GM18511 (cell line): ENCODE data around the gene GRIN2D.

Experiments used
- ATAC-seq: cut with Tn5 transposase; IDR thresholded peaks from one replicate; pipeline ENCODE4 v1.9.1; 2021; ENCODE audit warnings: mild to moderate bottlenecking, moderate library complexity; ENCODE audit not compliant: unreplicated experiment

Gene GRIN2D

DNA sequence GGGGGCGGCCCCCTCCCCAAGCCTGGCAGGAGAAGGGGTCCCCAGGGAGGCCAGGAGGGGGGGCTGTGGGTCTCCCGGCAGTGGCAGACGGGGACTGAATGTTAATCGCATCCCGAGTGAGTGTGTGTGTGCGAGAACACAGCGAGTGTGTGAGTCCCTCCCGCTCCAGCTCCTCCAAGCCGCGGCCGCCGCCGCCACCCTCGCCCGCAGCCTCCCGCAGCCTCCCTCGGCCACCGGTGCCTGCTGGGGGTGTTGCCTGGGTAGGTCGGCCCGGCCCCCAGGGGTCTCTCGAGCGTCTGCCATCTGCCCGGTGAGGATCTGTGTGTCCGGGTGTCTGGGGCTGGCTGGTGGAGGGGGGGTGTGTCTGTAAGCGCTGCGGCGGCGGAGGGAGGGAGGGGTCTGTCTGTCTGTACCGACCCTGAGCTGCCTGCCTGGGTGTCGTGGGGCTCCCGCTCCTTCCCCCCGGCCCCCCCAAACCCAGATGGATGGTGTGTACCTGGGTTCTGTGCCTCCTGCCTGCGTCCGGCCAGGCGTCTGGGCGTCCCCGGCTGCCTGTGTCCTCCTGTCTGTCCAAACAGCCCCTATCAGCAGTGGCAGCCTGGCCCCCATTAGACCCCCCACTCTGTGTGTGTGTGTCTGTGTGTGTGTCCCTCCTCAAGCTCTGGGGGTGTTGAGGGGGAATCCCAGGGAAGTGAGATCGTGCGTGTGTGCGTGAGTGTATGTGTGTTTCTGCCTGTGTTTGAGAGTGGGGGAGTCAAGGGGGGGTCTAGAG is at the start of gene GRIN2D:
GRIN2D (plus strand) TSS at position 110 of the 772 bp plus-strand sequence. CDS start 4,725 bp downstream, outside the sequence.
- no peak for ATAC-seq

DNA sequence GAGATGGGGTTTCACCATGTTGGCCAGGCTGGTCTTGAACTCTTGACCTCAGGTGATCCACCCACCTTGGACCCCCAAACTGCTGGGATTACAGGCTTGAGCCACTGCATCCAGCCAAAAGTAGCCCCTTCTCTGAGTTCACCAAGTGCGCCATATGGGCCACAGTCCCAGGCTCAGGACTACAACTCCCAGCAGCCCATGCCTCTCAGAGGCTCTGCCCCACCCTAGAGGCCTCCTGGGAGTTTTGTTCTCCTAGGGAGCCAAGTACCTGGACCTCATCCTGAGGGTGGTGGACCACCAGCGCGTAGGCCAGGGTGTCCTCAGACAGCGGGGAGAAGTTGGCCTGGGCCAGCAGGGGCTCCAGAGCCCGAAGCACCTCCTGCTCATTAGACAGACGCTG is 48.6 kb upstream of the GRIN2D start:
- ATAC-seq, result no peak

DNA sequence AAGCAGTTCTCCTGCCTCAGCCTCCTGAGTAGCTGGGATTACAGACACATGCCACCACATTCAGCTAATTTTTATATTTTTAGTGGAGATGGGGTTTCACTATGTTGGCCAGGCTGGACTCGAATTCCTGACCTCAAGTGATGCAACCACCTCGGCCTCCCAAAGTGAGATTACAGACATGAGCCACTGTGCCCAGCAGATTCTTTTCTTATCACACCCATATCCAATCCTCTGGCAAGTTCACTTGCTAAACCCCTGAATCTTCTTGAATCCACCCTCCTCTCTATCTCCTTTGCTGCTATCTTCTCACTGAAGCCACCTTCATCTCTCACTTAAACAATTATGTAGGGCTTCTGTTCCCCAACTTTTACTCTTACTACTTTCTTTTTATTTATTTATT is 47.3 kb upstream of the GRIN2D start:
- ATAC-seq, result no peak

DNA sequence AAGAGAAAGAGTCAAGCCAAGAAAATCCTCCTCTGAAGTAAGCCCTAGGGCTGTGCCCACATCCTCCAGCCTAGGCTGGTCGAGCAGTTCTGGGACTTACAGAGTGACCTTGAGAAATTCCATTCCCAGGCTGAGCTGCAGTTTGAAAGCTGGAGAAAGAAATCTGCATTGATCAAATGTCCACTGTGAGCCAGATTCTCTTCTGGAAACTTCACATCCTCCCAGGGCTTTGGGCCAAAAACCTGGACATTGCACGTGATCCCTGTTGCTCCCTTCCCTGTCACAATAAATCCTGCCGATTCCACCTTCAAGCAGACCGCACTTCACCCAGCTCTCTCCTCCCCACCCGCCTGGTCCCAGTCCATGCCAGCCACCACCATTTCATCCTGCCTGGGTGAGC is 45.4 kb upstream of the GRIN2D start:
- ATAC-seq, result no peak

DNA sequence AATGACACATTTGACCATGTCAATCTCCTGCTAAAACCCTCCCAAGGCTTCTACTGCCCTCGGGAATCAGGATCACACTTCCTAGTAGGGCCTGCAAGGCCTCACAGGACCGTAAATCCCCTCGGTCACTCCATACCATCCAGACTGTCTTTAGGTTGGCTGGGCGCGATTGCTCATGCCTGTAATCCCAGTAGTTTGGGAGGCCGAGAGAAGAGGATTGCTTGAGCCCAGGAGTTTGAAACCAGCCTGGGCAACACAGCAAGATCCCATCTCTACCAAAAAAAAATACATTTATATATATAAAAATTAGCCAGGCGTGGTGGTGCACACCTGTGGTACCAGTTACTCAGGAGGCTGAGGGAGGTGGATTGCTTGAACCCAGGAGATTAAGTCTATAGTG is 44.7 kb upstream of the GRIN2D start:
- no peak for ATAC-seq

DNA sequence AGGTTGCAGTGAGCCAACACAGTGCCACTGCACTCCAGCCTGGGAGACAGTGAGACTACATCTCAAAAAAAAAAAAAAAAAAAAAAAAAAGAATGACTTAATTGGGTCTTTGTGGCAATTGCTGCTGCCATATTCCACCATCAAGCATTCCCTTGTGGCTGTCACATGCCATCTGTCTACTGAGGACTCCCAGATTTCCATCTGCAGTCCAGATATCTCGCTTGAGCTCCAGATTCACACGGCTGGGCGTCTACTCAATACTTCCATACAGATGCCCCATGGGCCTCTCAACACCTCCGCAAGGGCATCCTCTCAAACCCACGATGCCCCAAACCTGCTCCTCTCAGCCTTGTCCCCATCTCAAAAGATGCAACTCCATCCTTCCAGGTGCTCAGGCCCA is 42.6 kb upstream of the GRIN2D start:
- ATAC-seq, result no peak

DNA sequence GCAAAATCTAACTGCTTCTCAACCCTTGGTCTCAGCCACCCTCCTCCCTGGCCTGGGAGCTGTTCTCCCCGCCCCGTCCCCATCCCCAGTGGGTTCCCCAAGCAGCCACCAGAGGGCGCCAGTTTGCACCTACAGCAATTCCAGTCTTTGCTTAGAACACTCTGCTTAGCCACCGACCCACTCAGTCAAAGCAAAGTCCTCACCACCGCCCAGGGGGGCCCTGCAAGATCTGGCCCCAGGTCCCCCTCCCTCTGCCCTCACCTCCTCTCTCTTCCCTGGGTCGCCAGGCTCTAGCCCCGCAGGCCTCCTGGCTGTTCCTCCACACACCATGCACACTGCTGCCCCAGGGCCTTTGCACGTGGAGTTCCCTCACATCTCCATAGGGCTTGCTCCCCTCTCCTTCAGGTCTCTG is 42.1 kb upstream of the GRIN2D start:
- ATAC-seq, result no peak

DNA sequence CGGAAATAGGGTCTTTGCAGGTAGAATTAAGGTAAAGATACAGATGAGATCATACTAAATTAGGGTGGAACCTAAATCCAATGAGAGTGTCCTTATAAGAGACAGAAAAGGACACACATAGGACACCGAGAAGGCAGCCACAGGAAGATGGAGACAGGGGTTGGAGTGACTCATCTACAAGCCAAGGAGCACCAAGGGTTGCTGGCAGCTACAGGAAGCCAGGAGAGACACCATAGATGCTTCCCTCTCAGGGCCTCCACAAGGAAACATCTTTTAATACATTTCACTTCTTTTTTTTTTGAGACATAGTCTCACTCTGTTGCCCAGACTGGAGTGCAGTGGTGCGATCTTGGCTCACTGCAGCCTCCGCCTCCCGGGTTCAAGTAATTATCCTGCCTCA is 39.8 kb upstream of the GRIN2D start:
- ATAC-seq, result no peak

DNA sequence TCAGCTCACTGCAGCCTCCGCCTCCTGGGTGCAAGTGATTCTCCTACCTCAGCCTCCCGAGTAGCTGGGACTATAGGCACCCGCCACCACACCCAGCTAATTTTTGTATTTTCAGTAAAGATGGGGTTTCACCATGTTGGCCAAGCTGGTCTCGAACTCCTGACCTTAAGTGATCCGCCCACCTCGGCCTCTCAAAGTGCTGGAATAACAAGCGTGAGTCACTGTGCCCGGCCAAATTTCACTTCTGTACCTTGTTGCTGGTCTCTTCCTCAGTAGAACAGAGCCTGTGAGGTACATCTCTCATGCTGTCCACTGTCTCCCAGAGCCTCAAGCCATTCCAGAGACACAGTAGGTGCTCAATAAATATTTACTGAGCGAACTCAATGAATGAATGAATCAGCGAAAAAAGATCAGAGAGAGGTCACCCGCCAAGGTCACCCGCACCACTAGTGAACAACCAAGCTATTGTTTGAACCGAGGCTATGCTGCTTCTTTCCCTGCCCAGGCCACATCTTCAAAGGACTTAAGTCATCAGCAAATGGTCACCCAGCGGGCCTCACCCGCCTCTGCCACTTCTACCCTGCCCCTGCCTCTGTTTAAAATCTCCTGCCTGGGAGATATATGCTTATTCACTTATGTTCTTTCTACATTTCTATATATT is 39.0 kb upstream of the GRIN2D start:
- ATAC-seq, result no peak

DNA sequence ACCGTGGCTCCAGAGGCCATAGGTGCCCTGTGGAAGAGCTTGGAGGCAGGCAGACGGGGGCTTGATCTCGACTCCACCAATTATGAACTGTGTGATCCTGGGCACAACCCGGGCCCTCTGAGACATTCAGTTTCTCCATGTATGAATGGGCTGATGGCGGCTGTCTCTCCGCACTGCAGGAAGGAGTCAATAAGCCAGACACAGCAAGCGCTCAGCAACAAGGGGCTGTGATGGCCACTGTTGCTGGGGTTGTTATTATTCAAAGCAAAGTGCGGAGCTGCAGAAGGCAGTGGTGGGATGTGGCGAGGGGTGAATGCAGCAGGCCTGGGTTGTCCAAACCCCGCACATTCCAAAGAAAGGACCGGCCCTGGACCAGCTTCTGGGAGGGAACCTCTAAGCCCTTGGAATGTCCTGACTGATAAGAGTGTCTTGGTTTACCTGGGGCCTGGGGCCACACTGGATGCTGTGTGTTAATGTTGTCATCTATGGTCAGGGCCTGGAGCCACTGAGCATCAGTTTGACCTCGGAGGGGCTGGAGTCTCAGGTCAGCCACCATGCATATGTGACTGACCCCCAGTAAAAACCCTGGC is 38.0 kb upstream of the GRIN2D start:
- ATAC-seq, result no peak

DNA sequence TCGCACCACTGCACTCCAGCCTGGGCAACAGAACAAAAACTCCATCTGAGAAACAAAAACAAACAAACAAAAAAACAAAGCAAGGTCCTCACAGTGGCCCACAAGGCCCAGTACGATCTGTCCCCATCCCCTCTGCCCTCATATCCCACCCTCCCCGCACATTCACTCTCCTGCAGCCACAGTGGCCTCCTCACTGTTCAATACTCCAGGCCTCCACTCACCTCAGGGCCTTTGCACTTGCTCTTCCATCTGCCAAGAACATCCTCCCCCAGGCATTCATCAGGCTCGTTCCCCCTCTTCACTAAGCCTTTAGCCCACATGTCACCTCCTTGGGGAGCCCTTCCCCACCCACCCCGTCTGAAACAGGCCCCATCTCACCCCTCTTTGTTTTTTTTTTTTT is 34.3 kb upstream of the GRIN2D start:
- ATAC-seq, result no peak

DNA sequence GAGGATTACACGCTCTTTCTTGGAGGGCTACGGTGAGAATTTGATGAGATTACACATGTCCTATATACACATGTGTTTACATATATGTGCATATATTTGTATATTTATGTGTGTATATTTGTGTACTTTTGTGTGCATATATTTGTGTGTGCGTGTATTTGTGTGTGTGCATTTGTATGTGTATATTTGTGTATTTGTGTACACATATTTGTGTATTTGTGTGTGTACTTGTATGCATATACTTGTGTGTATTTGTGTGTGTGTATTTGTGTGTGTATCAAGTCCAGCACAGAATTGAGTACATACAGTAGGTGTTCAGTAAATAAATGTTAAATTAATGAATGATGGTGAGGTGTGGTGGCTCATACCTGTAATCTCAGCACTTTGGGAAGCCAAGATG is 31.6 kb upstream of the GRIN2D start:
- no peak for ATAC-seq

DNA sequence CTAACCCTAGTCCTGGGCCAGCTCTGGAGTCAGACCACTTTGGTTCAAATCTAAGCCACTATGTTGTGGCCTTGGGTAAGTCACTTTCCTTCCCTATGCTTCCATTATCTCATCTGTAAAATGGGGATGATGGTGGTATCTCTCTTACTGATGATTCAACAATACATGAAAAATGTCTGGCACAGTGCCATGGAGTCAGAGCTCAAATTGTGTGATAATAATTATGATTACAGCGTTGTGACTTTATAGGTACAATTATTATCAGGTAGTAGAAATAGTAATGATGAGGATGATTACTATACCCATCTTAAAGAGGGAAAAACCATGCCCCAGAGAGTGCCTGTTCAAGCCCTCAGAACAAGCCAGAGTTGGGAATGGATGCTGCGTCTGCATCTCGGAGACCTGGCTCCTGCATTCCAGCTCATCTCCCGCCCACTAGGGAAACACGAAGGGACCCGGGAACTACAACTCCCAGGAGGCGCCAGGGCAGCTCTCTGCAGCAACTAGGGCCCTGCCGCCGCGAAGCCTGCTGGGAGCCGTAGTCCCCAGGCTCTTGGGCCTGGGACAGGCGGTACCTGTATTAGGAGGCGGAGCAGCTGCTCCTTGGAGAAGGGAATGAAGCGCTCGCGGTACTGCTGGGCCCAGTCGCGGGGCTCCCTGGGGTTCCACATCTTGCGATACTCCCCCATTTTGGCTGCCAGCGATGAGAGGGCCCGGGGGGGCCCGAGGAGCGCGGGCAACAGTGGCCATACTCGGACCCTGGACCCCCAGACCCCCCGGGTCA is 30.6 kb upstream of the GRIN2D start:
- peak; percentile 64 for ATAC-seq

DNA sequence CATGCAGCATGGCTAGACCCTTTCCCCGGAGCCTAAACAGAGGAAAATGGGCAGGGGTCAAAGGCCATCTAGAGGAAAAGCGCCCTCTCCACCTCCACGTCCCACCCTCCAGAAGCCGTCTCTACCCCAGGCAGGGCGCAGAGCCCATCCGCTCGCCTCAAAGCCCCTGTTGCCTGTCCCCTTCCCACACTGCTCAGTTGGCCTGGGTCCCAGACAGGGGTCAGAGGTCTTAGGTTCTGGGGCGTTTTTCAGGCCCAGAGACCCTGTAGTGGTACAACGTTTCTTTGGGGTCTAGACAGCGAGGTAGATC is 30.0 kb upstream of the GRIN2D start:
- ATAC-seq, result peak; percentile 26

DNA sequence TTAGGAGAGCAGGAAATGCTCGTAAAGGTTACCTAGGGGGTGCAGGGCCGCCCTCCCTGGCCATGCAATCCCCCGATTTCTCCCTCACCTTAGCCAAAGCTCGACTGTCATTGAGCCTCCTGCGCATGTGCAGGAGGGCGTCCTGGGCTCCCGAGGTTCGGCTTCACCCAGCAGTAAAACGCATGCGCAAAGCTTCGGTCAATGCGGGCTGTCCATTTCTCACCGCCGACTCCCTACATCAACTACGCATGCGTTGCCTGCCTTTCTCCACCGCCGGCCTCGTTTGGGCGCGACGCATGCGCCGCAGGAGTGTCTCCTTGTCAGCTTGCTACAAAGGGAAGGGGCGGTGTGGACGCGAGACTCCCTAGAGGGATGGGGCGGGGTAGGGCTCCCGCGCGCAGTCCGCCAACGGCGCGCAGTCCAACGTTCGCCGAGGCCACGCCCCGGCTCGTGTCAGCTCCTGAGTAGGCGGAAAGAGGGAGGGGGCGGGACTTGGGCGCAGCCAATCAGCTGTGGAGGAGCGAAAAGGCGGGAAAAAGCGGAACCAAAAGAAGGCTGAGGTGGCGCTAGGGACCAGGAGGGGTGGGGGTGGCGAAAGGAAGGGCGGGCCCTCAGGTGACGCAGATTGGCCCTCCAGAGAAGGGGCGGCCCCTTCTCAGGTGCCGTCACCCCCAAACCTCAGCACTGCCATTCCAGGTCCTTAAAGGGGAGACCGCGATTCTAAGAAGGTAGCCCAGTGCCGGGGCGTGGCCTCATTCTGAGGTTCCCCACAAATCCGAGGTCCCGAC is 29.5 kb upstream of the GRIN2D start, which contains the start of the genes SYNGR4 and TMEM143:
SYNGR4 (plus strand) TSS at position 558 of the 788 bp plus-strand sequence. CDS start 1,476 bp downstream, outside the sequence.
TMEM143 (minus strand) TSS at position 131 of the 788 bp plus-strand sequence; CDS start at position 111, 20 bp downstream.
- ATAC-seq, result peak; percentile 86

DNA sequence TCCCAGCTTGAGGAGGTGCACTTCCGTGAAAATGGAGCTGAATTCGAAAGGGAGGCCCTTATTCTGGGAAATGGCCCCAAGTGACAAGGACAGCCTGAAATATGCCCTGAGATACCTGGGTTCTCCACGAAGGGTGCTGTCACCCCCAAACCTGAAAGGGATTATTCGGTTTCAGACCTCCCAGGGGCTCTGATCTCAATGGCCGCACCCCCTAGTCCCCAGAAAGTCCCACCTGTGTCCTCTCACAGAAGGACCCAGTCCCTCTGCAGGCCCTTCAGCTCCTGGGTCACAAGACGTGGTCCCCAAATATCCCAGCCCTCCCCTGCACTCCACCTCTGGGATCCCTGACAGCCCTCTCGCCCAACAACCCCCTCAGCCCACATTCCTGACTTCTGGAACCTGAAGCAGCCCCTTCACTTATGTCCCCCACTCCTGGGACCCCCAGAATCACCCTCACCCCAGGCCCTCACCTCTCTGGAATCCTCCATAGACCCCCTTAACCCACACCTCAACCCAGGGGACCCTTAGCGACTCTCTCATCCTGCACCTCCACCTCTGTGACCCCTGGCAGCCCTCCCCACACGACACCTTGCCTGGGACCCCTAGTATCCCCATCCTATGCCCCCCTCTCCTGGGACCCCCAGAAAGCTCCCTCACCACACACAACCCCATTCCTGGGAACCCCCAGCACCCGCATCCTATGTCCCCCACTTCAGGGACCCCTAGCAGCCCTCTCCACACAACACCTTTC is 28.7 kb upstream of the GRIN2D start:
- no peak for ATAC-seq

DNA sequence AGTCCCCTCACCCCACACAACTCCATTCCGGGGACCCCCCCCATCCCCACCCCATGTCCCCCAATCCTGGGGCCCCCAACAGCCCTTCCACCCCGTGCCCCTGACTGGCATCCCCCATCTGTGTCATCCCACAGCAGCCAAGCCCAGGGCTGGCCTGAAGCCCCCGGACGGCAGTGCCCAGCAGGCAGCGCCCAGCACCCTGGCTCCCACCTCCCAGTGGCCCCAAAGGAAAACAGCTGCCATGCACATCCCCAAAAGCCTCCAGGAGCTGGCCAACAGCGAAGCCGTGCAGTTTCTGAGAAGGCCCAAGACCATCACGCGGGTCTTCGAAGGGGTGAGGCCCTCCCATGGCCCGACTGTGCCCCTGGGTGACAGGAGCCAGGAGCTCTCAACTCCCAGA is 27.9 kb upstream of the GRIN2D start:
- no peak for ATAC-seq

DNA sequence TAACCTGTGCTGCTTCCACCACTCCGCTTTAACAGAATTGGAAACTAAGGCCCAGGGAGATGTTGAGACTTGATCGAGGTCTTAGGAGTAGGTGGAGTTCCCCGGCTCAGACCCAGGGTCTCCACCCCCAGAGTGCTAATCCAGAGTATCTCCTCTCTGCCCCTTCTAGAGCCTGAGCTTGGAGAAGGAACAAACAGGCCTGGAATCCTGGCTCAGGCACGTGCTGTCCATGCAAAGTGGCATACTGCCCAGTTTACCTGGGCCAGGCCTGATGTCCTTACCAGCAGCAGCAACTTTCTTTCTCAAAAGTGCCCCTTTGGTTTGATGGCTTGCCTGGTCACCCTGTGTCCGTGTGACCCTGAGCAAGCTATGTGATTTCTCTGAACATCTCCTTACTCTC is 25.6 kb upstream of the GRIN2D start:
- ATAC-seq, result no peak

DNA sequence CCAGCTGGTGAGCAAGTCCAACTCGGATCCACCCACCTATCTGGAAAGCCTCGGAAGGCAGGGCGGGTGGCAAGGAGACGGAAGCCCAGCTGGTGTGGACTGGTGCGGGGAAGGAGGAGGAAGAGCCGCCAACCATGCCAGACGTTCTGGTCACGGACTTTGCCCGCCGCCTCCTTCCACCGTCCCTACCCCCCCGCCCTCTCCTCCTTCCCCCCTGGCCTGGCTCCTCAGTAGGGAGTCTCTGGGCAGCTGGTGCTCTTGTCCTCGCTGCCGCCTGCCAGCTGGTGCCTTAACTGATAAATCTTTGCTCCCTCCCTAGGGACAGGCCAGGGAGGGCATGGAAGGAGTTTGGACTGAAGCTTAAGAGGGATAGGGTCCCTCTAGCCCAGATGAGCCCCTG is 24.5 kb upstream of the GRIN2D start:
- no peak for ATAC-seq

DNA sequence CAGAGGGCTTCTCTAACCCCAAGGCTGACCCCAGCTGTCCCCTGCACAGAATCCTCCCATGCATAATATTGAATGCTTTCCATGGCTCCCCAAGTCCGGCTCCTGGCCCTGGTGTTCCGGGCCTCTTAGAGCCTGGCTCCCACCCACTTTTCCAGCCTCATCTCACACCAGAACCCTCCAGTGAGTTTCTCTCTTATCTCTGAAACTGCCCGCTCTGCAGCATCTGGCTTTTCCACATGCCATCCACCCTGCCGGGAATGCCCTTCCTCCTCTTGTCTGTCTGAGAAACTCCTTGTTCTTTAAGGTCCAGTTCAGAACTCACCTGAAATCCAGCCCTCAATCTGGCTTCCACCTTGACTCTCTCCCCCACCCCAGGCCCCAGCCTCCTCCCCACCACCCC is 22.5 kb upstream of the GRIN2D start:
- no peak for ATAC-seq
